T-helper 1 cell treated with Interleukin-12 subunit alpha and Interleukin-12 subunit beta and Interleukin-4 antibody, amounts not matched to agents 30 μg/mL and 1 μg/mL, for 36 hours (primary cell): ENCODE measurements around the gene ADARB2.
"Not testable (repeated sequence)": the region's sequence is repeated elsewhere in the genome, so short reads cannot be mapped to it uniquely, and the experiment has no call there.

Source experiments
- H3K27ac Mint-ChIP-seq: one replicate; pipeline ENCODE4 v1.8.0; 2021; ENCODE audit warnings: mild to moderate bottlenecking, mixed read lengths
- H3K27me3 Mint-ChIP-seq: one replicate; pipeline ENCODE4 v1.8.0; 2021; ENCODE audit warnings: low read depth, mixed read lengths
- H3K36me3 Mint-ChIP-seq: one replicate; pipeline ENCODE4 v1.8.0; 2021; ENCODE audit warnings: low read depth, mixed read lengths
- H3K4me1 Mint-ChIP-seq: one replicate; pipeline ENCODE4 v1.8.0; 2021; ENCODE audit warnings: low read depth, mixed read lengths
- H3K4me3 Mint-ChIP-seq: one replicate; pipeline ENCODE4 v1.8.0; 2021; ENCODE audit warnings: mild to moderate bottlenecking, moderate library complexity, mixed read lengths
- H3K9me3 Mint-ChIP-seq: one replicate; pipeline ENCODE4 v1.8.0; 2021; ENCODE audit warnings: mixed read lengths

Gene ADARB2

DNA sequence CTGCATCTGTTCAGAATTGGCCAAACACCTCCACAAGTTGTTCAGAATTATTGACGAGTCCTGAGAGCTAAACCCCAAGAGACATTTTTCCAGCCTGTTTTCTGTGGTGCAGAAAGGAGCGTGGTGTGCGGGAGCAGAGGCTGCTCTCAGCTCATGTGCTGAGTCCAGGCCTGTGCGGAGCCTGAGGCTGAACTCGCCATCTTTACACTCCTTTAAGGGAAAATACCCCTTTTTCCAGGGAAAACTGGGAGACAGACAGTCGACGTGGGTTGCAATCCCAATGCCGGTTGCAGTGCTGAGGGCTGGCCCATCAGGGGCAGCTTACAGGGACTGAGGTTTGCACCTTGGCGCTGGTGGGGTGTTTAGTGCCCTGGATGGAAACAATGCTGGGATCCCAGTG is 112.2 kb downstream of the ADARB2 start:
- Mint-ChIP-seq H3K4me3 (no peak overlapping the region), H3K27ac (no peak overlapping the region), H3K27me3 (peaks cover 9% of the 10 kb centered on the region), H3K4me1 (no peaks in the 10 kb centered on the region), H3K9me3 (no peaks in the 10 kb centered on the region), H3K36me3 (no peaks in the 10 kb centered on the region)

DNA sequence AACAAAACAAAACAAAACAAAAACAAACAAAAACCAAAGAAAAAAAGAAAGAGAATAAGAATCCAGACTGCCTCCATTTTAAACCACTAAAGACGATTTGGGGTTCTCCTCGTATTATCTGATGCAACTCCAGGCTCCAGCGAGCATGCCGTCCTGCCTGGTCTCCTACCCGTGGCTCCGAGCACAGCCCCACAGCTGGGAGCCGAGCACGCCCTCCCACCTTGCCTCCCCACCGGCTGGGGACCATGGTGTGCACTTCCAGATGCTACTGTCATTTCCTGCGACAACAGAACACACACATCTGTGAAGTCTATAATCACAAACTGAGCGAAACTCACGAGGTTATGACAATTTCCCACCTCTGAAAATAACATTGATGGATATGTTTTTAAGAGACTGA is 113.1 kb downstream of the ADARB2 start:
- no peak overlapping the region for H3K4me3 Mint-ChIP-seq
- no peaks in the 10 kb centered on the region for H3K4me1 Mint-ChIP-seq
- no peaks in the 10 kb centered on the region for H3K9me3 Mint-ChIP-seq
- peaks cover 11% of the 10 kb centered on the region for H3K27me3 Mint-ChIP-seq
- H3K36me3 Mint-ChIP-seq, result no peaks in the 10 kb centered on the region
- no peak overlapping the region for H3K27ac Mint-ChIP-seq

DNA sequence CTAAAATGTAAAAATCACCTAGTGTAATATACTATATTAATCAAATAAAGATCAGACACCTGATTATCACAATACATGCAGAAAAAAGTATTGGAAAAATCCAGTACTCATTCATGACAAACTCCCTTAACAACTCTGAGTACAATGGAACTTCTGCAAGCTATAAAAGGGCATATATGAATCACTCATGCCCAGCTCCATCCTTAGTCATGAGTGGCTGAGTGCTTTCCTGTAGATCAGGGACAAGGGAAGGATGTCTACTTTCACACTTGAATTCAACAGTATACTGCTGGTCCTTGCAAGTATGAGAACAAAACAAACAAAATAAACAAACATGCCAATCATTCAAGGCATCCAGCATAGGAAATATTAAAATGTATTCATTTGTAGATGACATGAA is 116.5 kb downstream of the ADARB2 start:
- no peak overlapping the region for H3K27ac Mint-ChIP-seq
- peaks cover 5% of the 10 kb centered on the region for H3K9me3 Mint-ChIP-seq
- no peaks in the 10 kb centered on the region for H3K4me1 Mint-ChIP-seq
- H3K36me3 Mint-ChIP-seq, result no peaks in the 10 kb centered on the region
- no peak overlapping the region for H3K4me3 Mint-ChIP-seq
- peaks cover 24% of the 10 kb centered on the region for H3K27me3 Mint-ChIP-seq

DNA sequence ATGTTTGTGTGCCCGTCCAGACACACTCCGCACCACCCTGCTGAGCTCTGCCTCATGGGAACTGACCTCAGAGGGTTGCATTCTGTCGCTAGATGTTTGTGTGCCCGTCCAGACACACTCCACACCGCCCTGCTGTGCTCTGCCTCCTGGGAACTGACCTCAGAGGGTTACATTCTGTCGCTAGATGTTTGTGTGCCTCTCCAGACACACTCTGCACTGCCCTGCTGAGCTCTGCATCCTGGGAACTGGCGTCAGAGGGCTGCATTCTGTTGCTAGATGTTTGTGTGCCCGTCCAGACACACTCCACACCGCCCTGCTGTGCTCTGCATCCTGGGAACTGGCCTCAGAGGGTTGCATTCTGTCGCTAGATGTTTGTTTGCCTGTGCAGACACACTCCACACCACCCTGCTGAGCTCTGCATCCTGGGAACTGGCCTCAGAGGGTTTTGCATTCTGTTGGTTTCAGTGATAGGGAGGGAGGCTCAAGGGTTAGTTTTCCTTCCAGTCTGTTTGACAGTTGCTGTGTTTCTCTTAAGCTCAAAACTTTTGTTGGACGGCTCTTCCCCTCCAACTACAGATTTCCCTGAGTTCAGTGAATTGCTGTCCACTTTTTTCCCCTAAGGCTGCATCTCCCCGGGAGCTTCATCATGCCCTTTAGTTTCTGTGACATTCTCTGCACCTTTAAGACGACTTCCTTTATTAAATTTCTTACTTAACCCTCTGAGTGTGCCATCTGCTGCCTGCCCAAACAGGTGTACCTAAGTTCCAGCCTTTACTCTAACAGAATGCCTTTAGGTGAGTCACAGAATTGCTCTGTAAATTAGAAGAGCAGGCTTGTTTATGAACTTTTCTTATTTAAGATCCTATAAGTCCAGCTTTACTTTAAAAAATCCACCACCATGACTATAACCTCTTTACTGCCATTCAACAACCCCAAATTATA is 119.7 kb downstream of the ADARB2 start:
- H3K4me1 Mint-ChIP-seq, H3K36me3 Mint-ChIP-seq, H3K4me3 Mint-ChIP-seq, H3K9me3 Mint-ChIP-seq, H3K27ac Mint-ChIP-seq: not testable (repeated sequence)
- peaks cover 19% of the 10 kb centered on the region for H3K27me3 Mint-ChIP-seq

DNA sequence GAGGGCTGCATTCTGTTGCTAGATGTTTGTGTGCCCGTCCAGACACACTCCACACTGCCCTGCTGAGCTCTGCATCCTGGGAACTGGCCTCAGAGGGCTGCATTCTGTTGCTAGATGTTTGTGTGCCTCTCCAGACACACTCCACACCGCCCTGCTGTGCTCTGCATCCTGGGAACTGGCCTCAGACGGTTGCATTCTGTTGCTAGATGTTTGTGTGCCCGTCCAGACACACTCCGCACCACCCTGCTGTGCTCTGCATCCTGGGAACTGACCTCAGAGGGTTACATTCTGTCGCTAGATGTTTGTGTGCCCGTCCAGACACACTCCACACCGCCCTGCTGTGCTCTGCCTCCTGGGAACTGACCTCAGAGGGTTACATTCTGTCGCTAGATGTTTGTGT is 120.6 kb downstream of the ADARB2 start:
- not testable (repeated sequence) for H3K36me3 Mint-ChIP-seq, H3K9me3 Mint-ChIP-seq, H3K4me1 Mint-ChIP-seq, H3K27ac Mint-ChIP-seq, H3K4me3 Mint-ChIP-seq
- H3K27me3 Mint-ChIP-seq, result peaks cover 17% of the 10 kb centered on the region

DNA sequence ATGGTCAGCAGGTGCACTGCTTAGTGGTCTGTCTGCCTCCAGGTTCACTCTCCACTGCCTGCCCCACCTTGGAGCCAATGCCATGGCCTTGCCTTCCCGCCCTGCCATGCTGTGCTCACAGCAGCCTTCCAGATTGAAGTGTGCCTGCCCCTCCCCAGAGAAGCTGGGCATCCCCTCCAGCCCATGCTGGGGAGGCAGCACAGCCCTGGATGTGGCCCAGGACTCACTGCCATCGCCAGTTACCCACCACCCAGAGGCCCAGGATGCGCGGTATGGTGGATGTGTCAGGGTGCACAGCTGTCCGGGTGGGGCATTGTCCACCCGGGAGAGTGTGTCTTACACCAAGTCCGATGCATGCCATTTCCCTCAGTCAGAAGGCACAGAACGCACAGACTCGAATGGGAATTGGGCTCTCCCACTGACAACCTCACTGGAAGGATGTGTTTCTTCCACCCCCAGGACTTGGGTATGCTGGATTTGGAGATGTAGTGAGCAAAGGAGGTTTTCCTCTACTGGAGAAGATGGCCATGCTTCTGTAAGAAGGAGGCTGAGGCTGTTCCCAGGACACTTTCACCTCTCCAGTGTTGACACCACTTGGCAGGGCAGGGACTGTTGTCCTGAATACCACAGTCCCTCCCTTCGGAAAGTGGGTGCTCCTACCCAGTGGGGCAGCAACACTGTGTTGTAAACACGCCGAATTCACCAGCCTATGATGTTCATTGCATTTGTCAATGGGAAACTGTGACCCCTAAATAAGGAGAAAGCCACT is 122.0 kb downstream of the ADARB2 start:
- no peaks in the 10 kb centered on the region for H3K36me3 Mint-ChIP-seq
- H3K4me1 Mint-ChIP-seq, result no peaks in the 10 kb centered on the region
- H3K27me3 Mint-ChIP-seq, result peaks cover 17% of the 10 kb centered on the region

DNA sequence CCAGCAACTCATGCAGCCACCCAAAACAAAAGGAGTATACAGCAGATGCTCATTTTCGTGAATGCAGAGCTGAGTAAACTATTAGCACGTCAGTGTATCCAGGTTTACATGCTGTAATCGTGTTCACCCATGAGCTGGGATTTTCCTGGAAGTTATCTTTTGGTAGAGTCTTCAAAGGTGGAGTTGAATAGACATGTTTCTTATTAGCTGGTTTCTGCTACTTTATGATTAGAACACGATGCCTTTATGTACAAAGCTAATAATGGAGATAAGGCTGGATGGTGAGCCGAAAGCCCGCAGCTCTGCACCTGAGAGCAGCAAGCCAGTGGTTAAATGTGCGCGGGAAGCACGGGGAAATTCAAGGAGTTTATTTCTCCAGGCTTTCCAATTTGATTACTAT is 123.8 kb downstream of the ADARB2 start:
- H3K4me3 Mint-ChIP-seq, result no peak overlapping the region
- H3K36me3 Mint-ChIP-seq, result no peaks in the 10 kb centered on the region
- no peaks in the 10 kb centered on the region for H3K4me1 Mint-ChIP-seq
- no peaks in the 10 kb centered on the region for H3K9me3 Mint-ChIP-seq
- H3K27me3 Mint-ChIP-seq, result peaks cover 19% of the 10 kb centered on the region
- no peak overlapping the region for H3K27ac Mint-ChIP-seq

More for the DNA sequence above, 122.0 kb downstream of the ADARB2 start:
- no peak overlapping the region for H3K27ac Mint-ChIP-seq
- H3K9me3 Mint-ChIP-seq, result peaks cover 5% of the 10 kb centered on the region
- no peak overlapping the region for H3K4me3 Mint-ChIP-seq

DNA sequence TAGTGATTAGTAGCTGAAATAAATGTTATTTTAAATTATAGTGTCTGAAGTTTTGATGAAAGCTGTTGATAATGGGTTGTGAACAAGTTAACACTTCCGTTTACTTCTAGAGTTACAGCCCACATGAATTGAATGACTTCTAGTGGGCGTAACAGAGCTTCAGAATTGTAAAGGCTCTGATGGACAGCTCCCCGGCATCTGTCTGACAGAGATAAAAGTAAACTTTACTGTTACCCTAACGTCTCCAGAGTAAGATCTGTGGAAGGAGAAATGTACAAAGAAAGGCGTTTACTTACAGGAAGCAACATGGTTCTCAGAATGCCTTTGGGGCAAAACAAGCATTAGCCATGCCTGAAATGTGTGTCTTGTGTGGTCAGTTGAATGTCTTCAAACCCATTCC is 124.4 kb downstream of the ADARB2 start:
- Mint-ChIP-seq H3K4me1 (peaks cover 5% of the 10 kb centered on the region), H3K27me3 (peaks cover 23% of the 10 kb centered on the region), H3K27ac (no peak overlapping the region), H3K4me3 (no peak overlapping the region), H3K9me3 (no peaks in the 10 kb centered on the region), H3K36me3 (no peaks in the 10 kb centered on the region)

DNA sequence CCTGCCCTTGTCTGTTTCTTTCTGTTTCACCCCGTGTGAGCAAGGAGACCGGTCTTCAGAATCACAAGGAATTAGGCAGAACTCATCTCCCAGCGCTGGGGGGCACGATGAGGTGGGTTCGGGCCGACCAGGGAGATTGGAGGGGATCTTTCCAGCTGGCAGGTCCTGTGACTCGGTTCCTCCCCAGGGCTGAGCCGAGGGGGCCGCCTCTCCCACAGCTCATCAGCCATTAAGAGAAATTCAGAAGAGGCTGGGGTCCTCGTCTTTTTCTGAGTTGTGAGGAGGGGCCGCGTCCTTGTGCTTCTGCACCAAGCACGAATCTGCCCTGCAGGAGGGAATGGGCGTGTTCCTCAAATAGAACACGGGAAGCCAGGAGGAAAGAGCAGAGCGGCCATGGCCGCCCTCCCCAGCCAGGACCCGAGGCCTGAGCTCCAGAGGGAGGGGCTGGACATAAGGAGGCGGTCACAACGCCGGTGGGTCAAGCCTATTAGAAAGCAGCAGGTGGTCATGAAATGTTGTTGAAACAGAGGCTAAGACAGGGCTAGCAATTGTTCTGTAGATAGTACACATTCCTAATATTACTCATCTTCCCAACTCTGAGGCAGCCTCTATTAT is 125.3 kb downstream of the ADARB2 start:
- H3K27me3 Mint-ChIP-seq, result peaks cover 18% of the 10 kb centered on the region
- H3K36me3 Mint-ChIP-seq, result no peaks in the 10 kb centered on the region
- no peak overlapping the region for H3K4me3 Mint-ChIP-seq
- H3K4me1 Mint-ChIP-seq, result peaks cover 5% of the 10 kb centered on the region
- H3K27ac Mint-ChIP-seq, result no peak overlapping the region
- no peaks in the 10 kb centered on the region for H3K9me3 Mint-ChIP-seq

DNA sequence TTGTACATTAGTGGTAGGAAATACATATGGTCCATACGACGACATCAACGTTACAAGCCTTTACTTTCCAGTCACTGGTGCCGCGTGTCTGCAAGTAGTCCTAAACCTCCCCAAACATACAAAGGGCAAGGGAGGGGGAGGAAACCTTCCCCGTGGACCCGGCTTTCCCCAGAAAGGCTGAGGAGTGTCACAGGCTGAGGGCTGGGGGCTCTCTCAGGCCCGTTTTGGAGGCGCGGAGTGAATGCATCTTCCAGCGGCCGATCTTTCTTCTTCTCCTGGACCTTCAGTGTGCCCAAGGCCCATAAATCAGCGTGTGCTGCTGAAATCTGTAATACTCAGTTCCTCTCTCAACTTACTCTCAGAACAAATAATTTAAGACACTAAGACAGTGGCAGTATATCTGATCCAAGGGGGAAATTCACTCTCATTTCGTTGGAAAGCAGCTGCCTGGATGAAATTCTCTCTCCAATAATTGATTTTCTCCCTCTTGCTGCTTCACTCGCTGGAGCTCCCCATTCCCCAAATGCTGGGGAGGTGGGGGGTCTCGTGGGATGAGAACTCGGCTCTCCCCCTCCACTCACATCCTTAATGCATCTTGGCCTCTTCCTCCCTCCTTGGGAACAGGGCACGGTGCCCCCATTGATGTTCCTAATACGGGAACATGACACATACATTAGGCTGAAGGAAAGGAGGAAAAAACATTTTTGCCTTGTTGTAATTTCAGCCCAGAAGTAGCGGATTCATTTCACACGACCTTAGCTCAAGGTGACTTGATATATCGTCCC is 126.1 kb downstream of the ADARB2 start:
- Mint-ChIP-seq H3K4me3 (no peak overlapping the region), H3K27ac (no peak overlapping the region), H3K9me3 (no peaks in the 10 kb centered on the region), H3K36me3 (no peaks in the 10 kb centered on the region), H3K4me1 (peaks cover 5% of the 10 kb centered on the region), H3K27me3 (peaks cover 18% of the 10 kb centered on the region)

DNA sequence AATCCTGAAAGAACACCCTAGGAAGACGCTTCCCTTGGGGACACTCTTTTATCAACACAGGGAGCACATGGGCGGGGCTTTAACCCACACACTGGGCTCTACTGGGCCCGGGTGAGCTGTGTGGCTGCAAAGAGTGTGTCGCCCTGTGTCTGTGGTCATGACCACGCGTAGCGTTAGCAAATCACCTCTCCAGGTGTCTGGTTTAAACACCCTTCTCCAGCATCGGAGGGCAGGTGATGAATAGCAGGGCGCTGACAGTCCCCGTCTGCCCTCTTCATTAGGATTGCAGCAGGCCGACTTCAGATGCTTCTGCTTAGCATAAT is 127.7 kb downstream of the ADARB2 start:
- Mint-ChIP-seq H3K4me1 (peaks cover 5% of the 10 kb centered on the region), H3K27ac (no peak overlapping the region), H3K27me3 (peaks cover 18% of the 10 kb centered on the region)

DNA sequence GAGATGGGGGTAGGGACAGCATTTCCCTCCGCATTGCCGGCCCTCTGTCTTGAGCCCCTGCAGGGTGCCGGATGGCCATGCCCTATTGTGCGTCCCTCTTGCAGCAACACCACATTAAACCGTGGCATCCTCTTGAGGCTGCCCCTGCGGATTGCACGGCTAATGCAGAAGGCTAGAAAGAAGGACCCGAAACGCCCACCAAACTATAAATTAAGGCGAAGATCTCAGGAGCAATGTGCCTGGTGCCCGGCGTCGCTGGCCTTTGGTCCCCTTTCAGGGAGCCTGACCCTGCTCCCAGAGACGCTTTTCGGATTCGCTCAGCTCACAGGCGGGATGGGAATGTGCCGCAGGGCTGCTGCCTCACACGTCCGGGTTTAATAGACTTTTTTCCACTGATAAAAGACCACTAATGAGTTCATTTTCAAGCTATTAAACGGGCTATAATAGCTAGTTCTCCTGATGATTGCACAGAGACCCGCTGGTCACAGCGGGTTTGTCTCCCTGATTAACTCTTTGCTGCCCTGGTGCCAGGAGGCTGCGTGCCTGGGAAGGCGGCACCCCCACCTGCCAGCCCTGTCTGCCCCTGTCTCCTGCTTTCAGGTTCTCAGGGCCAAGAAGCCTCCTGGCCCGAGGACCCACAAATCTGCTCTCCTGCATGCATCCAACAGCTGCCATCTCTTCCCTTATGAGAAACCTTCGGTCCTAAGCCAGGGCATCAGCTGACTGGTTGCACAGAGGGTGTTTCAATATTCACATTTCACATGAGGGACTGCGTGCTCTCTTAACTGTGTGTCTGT is 128.3 kb downstream of the ADARB2 start:
- no peak overlapping the region for H3K4me3 Mint-ChIP-seq
- H3K27me3 Mint-ChIP-seq, result peaks cover 18% of the 10 kb centered on the region
- no peaks in the 10 kb centered on the region for H3K9me3 Mint-ChIP-seq
- no peak overlapping the region for H3K27ac Mint-ChIP-seq
- no peaks in the 10 kb centered on the region for H3K36me3 Mint-ChIP-seq
- H3K4me1 Mint-ChIP-seq, result peaks cover 5% of the 10 kb centered on the region

More for the DNA sequence above, 127.7 kb downstream of the ADARB2 start:
- Mint-ChIP-seq H3K4me3 (no peak overlapping the region), H3K9me3 (no peaks in the 10 kb centered on the region), H3K36me3 (no peaks in the 10 kb centered on the region)

DNA sequence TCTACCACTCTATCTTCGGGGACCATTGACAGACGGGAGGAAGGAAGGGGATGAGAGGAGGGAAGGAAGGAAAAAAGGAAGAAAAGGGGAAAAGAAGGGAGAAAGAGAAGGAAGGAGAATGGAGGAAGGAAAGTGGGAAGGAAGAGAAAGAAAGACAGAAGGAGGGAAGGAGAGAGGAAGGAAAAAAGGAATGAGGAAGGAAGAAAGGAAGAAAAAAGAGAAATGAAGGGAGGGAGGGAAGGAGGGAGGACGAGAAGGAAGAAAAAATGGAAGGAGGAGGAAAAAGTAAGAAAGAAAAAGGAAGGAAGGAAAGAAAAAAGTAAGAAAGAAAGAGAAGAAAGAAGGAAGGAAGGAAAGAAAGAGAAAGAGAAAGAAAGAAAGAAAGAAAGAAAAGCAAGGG is 128.9 kb downstream of the ADARB2 start:
- peaks cover 5% of the 10 kb centered on the region for H3K4me1 Mint-ChIP-seq
- H3K9me3 Mint-ChIP-seq, result no peaks in the 10 kb centered on the region
- H3K27me3 Mint-ChIP-seq, result peaks cover 18% of the 10 kb centered on the region
- H3K4me3 Mint-ChIP-seq, result no peak overlapping the region
- H3K36me3 Mint-ChIP-seq, result no peaks in the 10 kb centered on the region
- H3K27ac Mint-ChIP-seq, result no peak overlapping the region

DNA sequence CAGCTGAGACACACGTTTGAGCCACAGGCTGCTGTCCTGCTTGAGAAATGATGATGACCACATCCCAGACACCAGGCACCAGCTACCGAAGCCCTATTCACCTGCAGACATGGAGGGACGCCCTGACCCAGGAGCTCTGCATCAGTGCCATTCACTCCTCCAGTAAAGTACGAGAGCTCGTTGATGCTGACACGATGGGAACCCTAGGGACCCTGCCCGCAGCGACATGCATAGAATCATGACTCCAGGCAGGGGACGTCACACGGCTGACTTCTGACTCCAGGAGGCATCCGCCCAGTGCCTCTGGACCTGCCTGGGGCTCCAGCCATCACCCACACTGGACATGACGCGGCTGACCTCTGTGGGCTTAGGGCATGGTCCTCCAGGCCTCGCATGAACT is 129.9 kb downstream of the ADARB2 start:
- Mint-ChIP-seq H3K9me3 (no peaks in the 10 kb centered on the region), H3K36me3 (no peaks in the 10 kb centered on the region), H3K27me3 (peaks cover 18% of the 10 kb centered on the region)

More for the DNA sequence above, 129.9 kb downstream of the ADARB2 start:
- H3K27ac Mint-ChIP-seq, result no peak overlapping the region
- H3K4me3 Mint-ChIP-seq, result no peak overlapping the region
- H3K4me1 Mint-ChIP-seq, result peaks cover 5% of the 10 kb centered on the region
